Effector memory CD8-positive, alpha-beta T cell (primary cell): ENCODE results near the gene MECR.
A peak's percentile ranks its signal among the peaks of the same experiment; 100 is the strongest.

ENCODE experiments used
- ATAC-seq: fragments of 150-1000 bp; cut with Tn5 transposase; replicated peaks from 2 replicates; pipeline ENCODE4 v1.10.0; 2021; ENCODE audit warnings: mild to moderate bottlenecking, moderate library complexity
- DNase-seq, 3 experiments: peaks; one replicate each; pipeline ENCODE4 v3.0.0; 2021
- H3K27ac Mint-ChIP-seq, 2 donors: one replicate each; pipeline ENCODE4 v1.8.0; 2022; ENCODE audit warnings: mild to moderate bottlenecking in 2 of 2, mixed read lengths in 2 of 2, moderate library complexity in 2 of 2
- H3K27me3 Mint-ChIP-seq, 2 donors: one replicate each; pipeline ENCODE4 v1.8.0; 2022; ENCODE audit warnings: mixed read lengths in 2 of 2
- H3K36me3 Mint-ChIP-seq: one replicate; pipeline ENCODE4 v1.8.0; 2022; ENCODE audit warnings: mild to moderate bottlenecking, moderate library complexity, mixed read lengths; ENCODE audit not compliant: insufficient read depth
- H3K4me1 Mint-ChIP-seq, 2 donors: one replicate each; pipeline ENCODE4 v1.8.0; 2022; ENCODE audit warnings: low read depth in 2 of 2, mixed read lengths in 2 of 2
- H3K4me3 Mint-ChIP-seq, 2 donors: one replicate each; pipeline ENCODE4 v1.8.0; 2022; ENCODE audit warnings: mild to moderate bottlenecking in 2 of 2, mixed read lengths in 2 of 2, moderate library complexity in 2 of 2
- H3K9me3 Mint-ChIP-seq, 2 donors: one replicate each; pipeline ENCODE4 v1.8.0; 2022; ENCODE audit warnings: mixed read lengths in 2 of 2
- total RNA-seq, 9 experiments: gene quantifications; one replicate each; lab custom pipeline; 2026; lab: John Stamatoyannopoulos, UW

Gene MECR, protein sequence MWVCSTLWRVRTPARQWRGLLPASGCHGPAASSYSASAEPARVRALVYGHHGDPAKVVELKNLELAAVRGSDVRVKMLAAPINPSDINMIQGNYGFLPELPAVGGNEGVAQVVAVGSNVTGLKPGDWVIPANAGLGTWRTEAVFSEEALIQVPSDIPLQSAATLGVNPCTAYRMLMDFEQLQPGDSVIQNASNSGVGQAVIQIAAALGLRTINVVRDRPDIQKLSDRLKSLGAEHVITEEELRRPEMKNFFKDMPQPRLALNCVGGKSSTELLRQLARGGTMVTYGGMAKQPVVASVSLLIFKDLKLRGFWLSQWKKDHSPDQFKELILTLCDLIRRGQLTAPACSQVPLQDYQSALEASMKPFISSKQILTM
- 0.67 to 21.1 (median 14.4) reads per million in 9 experiments for total RNA-seq

DNA sequence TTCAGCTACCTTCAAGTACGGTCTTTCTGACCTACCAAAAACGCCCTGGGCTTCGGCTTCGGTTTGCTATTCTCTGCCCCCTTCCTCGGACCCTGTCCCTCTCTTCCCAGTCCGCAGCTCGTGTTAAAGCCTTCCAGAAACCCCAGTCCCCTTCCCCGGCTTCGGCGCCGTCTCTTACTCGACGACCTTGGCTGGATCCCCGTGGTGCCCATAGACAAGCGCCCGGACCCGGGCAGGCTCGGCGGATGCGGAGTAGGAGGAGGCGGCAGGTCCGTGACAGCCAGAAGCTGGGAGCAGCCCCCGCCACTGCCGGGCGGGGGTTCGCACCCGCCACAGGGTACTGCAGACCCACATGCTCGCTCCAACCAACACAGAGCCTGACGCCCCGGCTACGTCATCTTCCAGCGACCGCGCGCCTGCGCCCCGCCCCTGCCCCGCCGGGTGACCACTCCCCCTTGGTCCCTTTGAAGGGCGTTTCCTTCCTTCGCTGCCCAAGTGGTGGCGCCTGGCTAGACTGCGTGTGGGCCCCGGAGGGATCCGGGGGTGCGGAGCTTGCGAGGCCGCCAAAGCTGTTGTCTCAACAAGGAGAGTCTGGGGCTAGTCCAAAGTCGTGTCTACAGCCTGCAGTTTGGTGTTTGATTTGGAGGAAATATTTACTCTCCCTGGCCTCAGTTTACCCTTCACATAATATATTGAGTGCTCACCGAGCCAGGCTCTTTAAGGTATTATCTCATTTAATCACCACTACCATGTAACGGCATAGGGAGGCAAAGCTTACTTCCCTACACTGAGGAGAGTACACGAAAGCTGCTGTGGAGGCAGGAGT is at the start of gene MECR:
Gene MECR, minus strand, starts transcription at position 382 of the 826 bp plus-strand sequence. Its CDS starts 28 bp downstream, at position 354.
- H3K4me1 Mint-ChIP-seq, result peaks cover 14 to 16% of the 10 kb centered on the region in 2 donors
- peaks cover 12% of the 10 kb centered on the region for H3K36me3 Mint-ChIP-seq
- peak; percentile 93 to 97 (median 94) for DNase-seq
- H3K27me3 Mint-ChIP-seq, result peaks cover 0 to 23% of the 10 kb centered on the region in 2 donors
- H3K9me3 Mint-ChIP-seq, result no peaks in the 10 kb centered on the region
- peak; percentile 97 for ATAC-seq
- peak within 1 kb of the TSS; percentile 95 to 99 for H3K27ac Mint-ChIP-seq
- peak within 1 kb of the TSS; percentile 91 to 99 for H3K4me3 Mint-ChIP-seq

DNA sequence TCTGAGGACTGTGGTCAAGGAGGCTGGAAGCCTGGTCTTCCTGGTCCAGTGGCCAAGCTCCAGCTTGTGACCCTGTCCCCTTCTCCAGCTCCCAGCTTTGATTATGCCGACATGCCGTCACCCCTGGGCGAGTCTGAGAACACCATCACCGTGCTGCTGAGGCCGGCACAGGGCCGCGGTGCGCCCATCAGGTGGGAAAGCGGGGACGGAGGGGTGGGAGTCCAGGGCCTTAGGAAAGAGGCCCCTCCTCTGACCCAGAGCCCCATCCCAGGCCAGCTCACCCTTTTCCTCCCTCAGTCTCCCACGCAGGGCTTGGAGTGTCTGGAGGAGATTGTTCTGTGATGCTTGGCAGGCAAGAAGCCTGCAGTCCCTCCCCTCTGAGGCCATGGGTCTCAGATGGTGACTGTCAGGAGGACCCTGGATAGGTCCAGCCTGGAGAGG is 49.2 kb upstream of the MECR start:
- H3K27ac Mint-ChIP-seq, result no peak overlapping the region
- ATAC-seq (no peak), DNase-seq (no peak)
- no peak overlapping the region for H3K4me3 Mint-ChIP-seq
- H3K9me3 Mint-ChIP-seq, result no peaks in the 10 kb centered on the region
- H3K27me3 Mint-ChIP-seq, result peaks cover 17 to 32% of the 10 kb centered on the region in 2 donors
- H3K36me3 Mint-ChIP-seq, result no peaks in the 10 kb centered on the region
- H3K4me1 Mint-ChIP-seq, result peaks cover 4 to 6% of the 10 kb centered on the region in 2 donors

DNA sequence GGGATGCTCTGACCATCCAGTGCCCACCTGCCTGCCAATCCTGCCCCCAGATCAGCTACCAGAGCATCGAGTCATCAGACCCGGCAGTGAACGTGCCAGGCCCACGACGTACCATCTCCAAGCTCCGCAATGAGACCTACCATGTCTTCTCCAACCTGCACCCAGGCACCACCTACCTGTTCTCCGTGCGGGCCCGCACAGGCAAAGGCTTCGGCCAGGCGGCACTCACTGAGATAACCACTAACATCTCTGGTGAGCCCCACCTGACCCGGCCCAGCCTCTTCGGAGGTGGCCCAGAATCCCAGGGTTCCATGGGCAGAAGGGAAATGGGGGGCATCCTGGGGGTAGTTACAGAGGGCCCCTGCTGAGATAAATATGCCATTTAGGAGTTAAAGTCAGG is 48.7 kb upstream of the MECR start:
- H3K9me3 Mint-ChIP-seq, result no peaks in the 10 kb centered on the region
- H3K4me3 Mint-ChIP-seq, result no peak overlapping the region
- ATAC-seq (no peak), DNase-seq (no peak)
- peaks cover 17 to 33% of the 10 kb centered on the region in 2 donors for H3K27me3 Mint-ChIP-seq
- no peak overlapping the region for H3K27ac Mint-ChIP-seq
- H3K4me1 Mint-ChIP-seq, result peaks cover 4 to 6% of the 10 kb centered on the region in 2 donors
- no peaks in the 10 kb centered on the region for H3K36me3 Mint-ChIP-seq

DNA sequence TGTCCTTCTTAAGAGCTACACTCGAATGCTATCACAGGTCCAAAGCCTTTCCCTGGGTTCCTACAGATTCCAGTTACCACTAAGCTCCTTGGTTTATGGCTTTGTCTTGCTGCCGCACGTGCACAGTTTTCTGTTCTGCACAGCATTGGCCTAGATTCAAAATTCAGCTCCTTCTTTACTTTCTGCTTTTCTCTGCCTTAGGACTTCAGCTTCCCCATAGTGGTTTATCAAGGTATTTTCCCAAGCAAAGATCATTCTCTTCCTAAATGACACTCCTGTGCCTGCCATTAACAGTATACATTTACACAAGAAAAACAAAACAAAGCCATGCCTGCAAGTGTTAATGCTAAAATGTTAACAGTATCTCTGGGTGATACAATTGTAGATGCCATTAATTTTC is 47.4 kb upstream of the MECR start:
- no peak for ATAC-seq

DNA sequence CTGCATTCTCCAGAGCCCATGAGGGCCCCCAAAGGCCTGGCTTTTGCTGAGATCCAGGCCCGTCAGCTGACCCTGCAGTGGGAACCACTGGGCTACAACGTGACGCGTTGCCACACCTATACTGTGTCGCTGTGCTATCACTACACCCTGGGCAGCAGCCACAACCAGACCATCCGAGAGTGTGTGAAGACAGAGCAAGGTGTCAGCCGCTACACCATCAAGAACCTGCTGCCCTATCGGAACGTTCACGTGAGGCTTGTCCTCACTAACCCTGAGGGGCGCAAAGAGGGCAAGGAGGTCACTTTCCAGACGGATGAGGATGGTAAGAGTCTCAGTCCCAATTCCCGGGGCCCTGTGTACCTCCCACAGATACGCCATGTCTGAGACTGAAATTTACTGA is 44.7 kb upstream of the MECR start:
- Mint-ChIP-seq H3K9me3 (no peaks in the 10 kb centered on the region), H3K4me3 (no peak overlapping the region), H3K27me3 (peaks cover 28 to 67% of the 10 kb centered on the region in 2 donors), H3K27ac (no peak overlapping the region), H3K36me3 (no peaks in the 10 kb centered on the region), H3K4me1 (no peaks in the 10 kb centered on the region)
- ATAC-seq (no peak), DNase-seq (no peak)

More for the DNA sequence above, 47.4 kb upstream of the MECR start:
- H3K9me3 Mint-ChIP-seq, result no peaks in the 10 kb centered on the region
- no peak overlapping the region for H3K4me3 Mint-ChIP-seq
- H3K27ac Mint-ChIP-seq, result no peak overlapping the region
- peaks cover 17 to 40% of the 10 kb centered on the region in 2 donors for H3K27me3 Mint-ChIP-seq
- no peaks in the 10 kb centered on the region for H3K36me3 Mint-ChIP-seq
- no peaks in the 10 kb centered on the region for H3K4me1 Mint-ChIP-seq
- no peak for DNase-seq

DNA sequence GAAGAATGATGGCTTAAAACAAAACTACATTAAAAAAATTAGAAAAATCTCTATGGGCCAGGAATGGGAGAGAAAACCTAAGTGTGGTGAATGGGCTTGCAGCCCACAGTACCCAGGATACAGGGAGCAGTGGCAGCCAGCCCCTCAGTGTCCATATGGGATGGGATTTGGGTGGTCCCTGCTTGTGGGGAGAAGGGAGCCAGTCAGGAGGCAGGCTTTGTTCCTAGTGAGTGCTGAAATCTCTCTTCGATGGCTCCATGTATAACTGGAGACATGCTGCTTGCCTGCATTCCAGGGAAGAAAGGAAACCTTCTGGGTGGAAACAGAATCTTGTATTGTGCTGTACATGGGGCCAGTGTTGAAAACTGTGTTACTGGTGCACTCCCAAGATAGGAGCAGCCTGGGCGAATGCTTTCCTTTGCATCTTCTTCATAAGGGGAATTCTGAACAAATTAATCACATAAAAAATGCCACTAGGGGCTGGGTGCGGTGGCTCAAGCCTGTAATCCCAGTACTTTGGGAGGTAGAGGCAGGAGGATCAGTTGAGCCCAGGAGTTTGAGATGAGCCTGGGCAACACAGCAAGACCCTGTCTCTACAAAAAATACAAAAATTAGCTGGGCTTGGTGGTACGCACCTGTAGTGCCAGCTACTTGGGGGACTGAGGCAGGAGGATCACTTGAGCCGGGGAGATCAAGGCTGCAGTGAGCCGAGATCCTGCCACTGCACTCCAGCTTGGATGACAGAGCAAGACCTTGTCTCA is 41.6 kb upstream of the MECR start:
- H3K27me3 Mint-ChIP-seq, result peaks cover 42 to 74% of the 10 kb centered on the region in 2 donors
- H3K27ac Mint-ChIP-seq, result peak overlapping the region in 1 of 2 donors; percentile 56
- H3K36me3 Mint-ChIP-seq, result no peaks in the 10 kb centered on the region
- DNase-seq (no peak), ATAC-seq (no peak)
- no peaks in the 10 kb centered on the region for H3K4me1 Mint-ChIP-seq
- no peaks in the 10 kb centered on the region for H3K9me3 Mint-ChIP-seq
- no peak overlapping the region for H3K4me3 Mint-ChIP-seq

DNA sequence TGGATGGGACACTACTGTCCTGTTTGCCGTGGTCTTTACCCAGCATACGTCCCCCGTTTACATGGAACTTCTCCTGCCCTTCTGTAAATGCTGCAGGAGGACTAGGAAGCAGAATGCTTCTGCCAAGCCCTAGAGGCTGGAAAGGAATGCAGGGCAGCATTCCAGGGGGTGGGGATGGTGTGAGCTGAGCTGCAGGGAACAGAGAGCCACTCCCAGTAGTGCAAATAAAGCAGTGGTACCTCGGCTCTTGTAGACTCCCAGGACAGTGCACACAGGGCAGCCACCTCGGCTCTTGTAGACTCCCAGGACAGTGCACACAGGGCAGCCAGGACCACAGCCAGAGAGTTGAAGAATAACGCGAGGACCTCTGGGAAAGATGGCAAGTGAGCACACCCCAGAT is 41.0 kb upstream of the MECR start:
- peaks cover 48 to 80% of the 10 kb centered on the region in 2 donors for H3K27me3 Mint-ChIP-seq
- H3K27ac Mint-ChIP-seq, result peak overlapping the region in 1 of 2 donors; percentile 56
- H3K36me3 Mint-ChIP-seq, result no peaks in the 10 kb centered on the region
- no peaks in the 10 kb centered on the region for H3K9me3 Mint-ChIP-seq
- ATAC-seq (no peak), DNase-seq (no peak)
- H3K4me1 Mint-ChIP-seq, result no peaks in the 10 kb centered on the region
- no peak overlapping the region for H3K4me3 Mint-ChIP-seq

DNA sequence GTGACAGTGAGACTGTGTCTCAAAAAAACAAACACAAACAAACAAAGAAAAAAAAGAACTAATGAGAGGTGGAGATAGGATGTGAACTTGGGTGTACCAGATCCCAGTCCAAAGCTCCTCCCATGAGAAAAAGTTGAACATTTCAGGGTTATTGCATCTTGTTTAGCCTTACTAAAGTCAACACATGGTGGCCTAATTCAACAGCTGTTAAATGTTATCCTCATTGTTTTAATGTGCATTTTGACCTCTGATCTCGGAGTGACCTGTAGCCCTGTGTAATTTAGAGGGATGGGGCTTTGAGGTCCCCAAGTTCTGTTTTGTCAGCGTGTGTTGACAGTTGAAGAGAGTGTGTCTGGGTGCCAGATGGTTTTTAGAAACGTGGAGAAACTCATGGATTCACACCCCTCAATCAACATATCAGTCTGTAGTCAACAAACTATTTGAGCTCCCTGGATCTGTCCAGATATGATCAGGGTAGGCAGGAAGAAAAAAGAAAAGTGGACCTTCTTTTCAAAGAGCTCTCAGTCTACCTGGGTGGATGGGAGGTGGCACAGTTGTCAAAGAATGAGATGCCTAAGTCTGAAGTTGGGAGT is 40.3 kb upstream of the MECR start:
- Mint-ChIP-seq H3K4me1 (no peaks in the 10 kb centered on the region), H3K36me3 (no peaks in the 10 kb centered on the region), H3K9me3 (no peaks in the 10 kb centered on the region), H3K27ac (no peak overlapping the region), H3K27me3 (peaks cover 55 to 87% of the 10 kb centered on the region in 2 donors), H3K4me3 (no peak overlapping the region)
- DNase-seq, result no peak
- ATAC-seq, result no peak

DNA sequence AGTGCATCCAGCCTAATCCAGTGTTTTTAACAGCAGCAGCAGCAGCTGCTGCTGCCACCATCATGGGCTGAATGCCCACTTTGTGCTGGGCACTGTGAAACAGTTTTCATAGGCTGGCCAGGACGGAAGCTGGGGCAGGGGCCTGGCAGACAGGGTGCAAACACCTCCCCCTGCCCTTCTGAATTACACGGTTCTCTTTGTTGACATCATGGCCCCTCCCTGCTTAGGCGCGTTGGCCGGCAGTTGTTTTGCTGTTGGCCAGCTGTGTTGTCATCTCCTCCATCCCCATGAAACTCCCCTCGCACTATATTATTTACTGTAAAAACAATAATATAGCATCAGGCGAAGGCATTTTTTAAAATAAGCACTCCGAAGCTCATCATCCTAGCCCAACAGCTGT is 38.6 kb upstream of the MECR start:
- peaks cover 62 to 87% of the 10 kb centered on the region in 2 donors for H3K27me3 Mint-ChIP-seq
- DNase-seq, result no peak

DNA sequence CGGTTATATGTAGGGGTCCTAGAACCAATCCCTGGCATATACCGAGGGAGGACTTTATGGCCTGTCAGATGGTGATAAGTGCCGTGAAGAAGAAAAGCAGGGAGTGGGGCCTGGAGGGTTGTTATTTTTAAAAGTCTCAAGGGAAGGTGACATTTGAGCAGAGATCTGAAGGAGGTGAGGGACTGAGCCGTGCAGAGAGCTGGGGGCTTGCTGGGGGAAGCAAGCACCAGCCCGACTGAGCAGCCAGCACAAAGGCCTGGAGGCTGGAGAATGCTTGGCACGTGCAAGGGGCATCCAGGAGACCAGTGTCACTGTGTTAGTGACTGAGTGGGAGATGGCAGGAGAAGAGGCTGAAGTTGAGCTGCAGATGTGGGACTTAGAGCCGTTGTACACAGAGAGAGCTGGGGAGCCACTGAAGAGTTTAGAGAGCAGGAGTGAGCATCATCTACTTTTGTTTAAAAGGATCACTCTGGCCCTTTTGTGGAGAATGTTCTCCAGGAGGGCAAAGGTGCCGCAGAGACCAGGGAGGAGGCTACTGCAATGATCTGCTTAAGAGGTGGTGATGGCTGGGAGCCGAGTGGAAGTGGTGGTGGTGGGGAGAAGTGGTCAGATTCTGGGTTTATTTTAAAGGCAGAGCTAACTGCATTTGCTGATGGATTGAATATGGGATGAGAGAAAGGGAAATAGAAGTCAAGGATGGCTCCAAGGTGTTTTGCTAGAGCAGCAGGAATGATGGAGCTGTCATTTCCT is 36.8 kb upstream of the MECR start:
- peaks cover 62 to 77% of the 10 kb centered on the region in 2 donors for H3K27me3 Mint-ChIP-seq
- no peaks in the 10 kb centered on the region for H3K36me3 Mint-ChIP-seq

More for the DNA sequence above, 38.6 kb upstream of the MECR start:
- Mint-ChIP-seq H3K4me1 (no peaks in the 10 kb centered on the region), H3K4me3 (no peak overlapping the region), H3K36me3 (no peaks in the 10 kb centered on the region), H3K9me3 (no peaks in the 10 kb centered on the region), H3K27ac (no peak overlapping the region)
- no peak for ATAC-seq

DNA sequence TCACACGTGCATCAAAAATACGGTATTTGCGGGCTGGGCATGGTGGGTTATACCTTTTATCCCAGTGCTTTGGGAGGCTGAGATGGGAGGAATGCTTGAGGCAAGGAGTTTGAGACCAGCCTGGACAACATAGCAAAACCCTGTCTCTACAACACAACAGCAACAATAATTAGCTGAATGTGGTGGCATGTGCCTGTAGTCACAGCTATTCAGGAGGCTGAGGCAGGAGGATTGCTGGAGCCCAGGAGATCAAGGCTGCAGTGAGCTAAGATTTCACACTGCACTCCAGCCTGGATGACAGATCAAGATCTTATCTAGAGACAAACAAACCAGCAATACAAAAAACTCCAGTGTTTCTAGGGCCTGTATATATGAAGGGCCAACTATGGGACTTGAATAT is 36.2 kb upstream of the MECR start:
- Mint-ChIP-seq H3K27me3 (peaks cover 58 to 77% of the 10 kb centered on the region in 2 donors), H3K9me3 (no peaks in the 10 kb centered on the region), H3K4me1 (no peaks in the 10 kb centered on the region), H3K4me3 (no peak overlapping the region), H3K27ac (no peak overlapping the region), H3K36me3 (no peaks in the 10 kb centered on the region)
- DNase-seq (no peak), ATAC-seq (no peak)

More for the DNA sequence above, 36.8 kb upstream of the MECR start:
- Mint-ChIP-seq H3K27ac (no peak overlapping the region), H3K4me1 (no peaks in the 10 kb centered on the region), H3K4me3 (no peak overlapping the region), H3K9me3 (no peaks in the 10 kb centered on the region)
- ATAC-seq (no peak), DNase-seq (no peak)

DNA sequence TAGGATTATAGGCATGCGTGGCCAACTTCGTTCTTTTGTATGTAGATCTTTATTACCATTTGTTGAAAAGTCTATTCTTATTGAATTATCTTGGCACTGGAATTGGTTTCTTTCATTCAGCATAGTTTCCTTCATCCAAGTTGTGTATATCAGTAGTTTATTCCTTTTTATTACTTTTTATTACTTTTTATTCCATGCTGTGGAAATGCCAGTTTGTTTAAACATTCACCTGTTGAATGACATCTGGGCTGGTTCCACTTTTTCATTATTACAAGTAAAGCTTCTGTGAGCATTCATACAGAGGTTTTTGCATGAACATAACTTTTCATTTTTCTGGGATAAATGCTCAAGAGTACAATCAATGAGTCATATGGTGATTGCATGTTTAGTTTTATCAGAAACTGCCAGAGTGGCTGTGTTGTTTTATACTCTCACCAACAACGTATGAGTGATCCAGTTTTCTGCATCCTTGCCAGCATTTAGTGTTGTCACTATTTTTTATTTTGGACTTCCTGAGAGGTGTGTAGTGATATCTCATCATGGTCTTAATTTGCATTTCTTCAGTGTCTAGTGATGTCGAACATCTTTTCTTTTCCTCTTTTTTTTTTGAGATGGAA is 34.1 kb upstream of the MECR start:
- ATAC-seq, result no peak
- Mint-ChIP-seq H3K36me3 (no peaks in the 10 kb centered on the region), H3K27ac (no peak overlapping the region), H3K4me1 (peaks cover 5% of the 10 kb centered on the region in 2 donors), H3K9me3 (no peaks in the 10 kb centered on the region), H3K4me3 (no peak overlapping the region), H3K27me3 (peaks cover 56 to 77% of the 10 kb centered on the region in 2 donors)
- DNase-seq, result no peak
